ENCODE measurements around the gene NCCRP1. TPM values are rescaled to one million over a fixed set of nuclear protein-coding genes. Genes with fewer than 3 reads are reported as not detected.

The NCCRP1 gene
- total and polyA plus RNA-seq, 2 donors (not counting 1 experiment from before 2014, with no cell fraction given), result not detected

DNA sequence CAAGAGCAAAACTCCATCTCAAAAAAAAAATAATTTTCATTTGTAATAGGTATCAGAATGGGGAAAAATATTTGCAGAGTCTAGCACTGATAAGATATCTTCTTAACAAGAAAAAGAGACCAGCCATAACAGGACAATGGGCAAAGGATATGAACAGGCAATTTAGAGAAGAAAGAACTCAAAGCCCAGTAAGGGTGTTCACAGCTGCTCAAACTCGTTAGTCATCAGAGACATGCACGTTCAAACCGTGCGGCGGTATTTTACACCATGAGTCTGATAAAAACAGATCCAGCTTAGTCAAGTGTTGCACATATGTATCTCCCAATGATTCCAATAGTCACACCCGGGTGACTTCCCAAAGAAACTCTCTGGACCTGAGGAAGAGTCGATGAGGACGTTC, 13.7 kb upstream of the NCCRP1 start:
- Histone ChIP-seq H3K27ac (ENCODE audit: insufficient read depth, low read length) (no peak overlapping the region), H3K36me3 (ENCODE audit: control insufficient read depth, insufficient read depth, low read length) (peaks cover 5% of the 10 kb centered on the region), H2AFZ (ENCODE audit: low read length) (no peak overlapping the region), H3K4me1 (ENCODE audit: control insufficient read depth, extremely low read depth, insufficient read depth, low read length) (no peaks in the 10 kb centered on the region), H3K4me2 (ENCODE audit: extremely low read depth, insufficient read depth, low read length) (no peak overlapping the region), H3K79me2 (ENCODE audit: control insufficient read depth, insufficient read depth, low read length) (no peaks in the 10 kb centered on the region), H3K9me3 (ENCODE audit: control insufficient read depth, insufficient read depth, low read depth, low read length) (no peaks in the 10 kb centered on the region), H3K27me3 (ENCODE audit: control insufficient read depth, insufficient read depth, low read length) (no peaks in the 10 kb centered on the region), H3K4me3 (replicated peaks in 1 of 4; ENCODE audit: control extremely low read depth in 1 of 4, insufficient read depth in 1 of 4, low read depth in 3 of 4, low read length in 4 of 4) (no peak overlapping the region), H4K20me1 (ENCODE audit: control insufficient read depth, extremely low read depth, insufficient read depth, low read length) (no peaks in the 10 kb centered on the region), H3K9ac (ENCODE audit: insufficient read depth, low read length) (no peak overlapping the region)
- TF ChIP-seq, protein P1, sequence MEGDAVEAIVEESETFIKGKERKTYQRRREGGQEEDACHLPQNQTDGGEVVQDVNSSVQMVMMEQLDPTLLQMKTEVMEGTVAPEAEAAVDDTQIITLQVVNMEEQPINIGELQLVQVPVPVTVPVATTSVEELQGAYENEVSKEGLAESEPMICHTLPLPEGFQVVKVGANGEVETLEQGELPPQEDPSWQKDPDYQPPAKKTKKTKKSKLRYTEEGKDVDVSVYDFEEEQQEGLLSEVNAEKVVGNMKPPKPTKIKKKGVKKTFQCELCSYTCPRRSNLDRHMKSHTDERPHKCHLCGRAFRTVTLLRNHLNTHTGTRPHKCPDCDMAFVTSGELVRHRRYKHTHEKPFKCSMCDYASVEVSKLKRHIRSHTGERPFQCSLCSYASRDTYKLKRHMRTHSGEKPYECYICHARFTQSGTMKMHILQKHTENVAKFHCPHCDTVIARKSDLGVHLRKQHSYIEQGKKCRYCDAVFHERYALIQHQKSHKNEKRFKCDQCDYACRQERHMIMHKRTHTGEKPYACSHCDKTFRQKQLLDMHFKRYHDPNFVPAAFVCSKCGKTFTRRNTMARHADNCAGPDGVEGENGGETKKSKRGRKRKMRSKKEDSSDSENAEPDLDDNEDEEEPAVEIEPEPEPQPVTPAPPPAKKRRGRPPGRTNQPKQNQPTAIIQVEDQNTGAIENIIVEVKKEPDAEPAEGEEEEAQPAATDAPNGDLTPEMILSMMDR (conservative IDR thresholded peaks at IDR 0.05 in 1 of 2, IDR thresholded peaks at IDR 0.05 in 1 of 2; ENCODE audit: low read depth in 1 of 2, low read length in 2 of 2), result no peak
- TF ChIP-seq EZH2 (IDR thresholded peaks at IDR 0.05; ENCODE audit: low read length, missing control alignments), result no peak
- DNase-seq (ENCODE audit: low read depth in 2 of 2), result no peak

DNA sequence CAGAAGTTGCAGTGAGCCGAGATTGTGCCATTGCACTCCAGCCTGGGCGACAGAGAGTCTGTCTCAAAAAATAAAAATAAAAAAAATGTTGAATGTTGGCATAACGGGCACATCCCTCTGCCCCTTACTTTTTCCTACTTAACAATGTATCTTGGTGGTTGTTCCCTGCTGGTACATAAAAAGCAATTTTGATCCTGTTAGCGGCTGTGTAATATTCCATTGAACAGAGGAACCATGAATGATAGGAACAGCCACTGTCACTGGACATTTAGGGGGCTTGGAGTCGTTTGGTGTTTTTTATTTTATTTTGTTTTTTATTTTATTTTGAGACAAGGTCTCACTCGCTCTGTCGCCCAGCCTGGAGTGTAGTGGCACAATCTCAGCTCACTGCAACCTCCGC, 10.4 kb upstream of the NCCRP1 start:
- Histone ChIP-seq H4K20me1 (ENCODE audit: control insufficient read depth, extremely low read depth, insufficient read depth, low read length) (no peaks in the 10 kb centered on the region), H3K27me3 (ENCODE audit: control insufficient read depth, insufficient read depth, low read length) (no peaks in the 10 kb centered on the region), H3K4me3 (replicated peaks in 1 of 4; ENCODE audit: control extremely low read depth in 1 of 4, insufficient read depth in 1 of 4, low read depth in 3 of 4, low read length in 4 of 4) (no peak overlapping the region), H3K4me2 (ENCODE audit: extremely low read depth, insufficient read depth, low read length) (no peak overlapping the region), H3K9ac (ENCODE audit: insufficient read depth, low read length) (no peak overlapping the region), H3K4me1 (ENCODE audit: control insufficient read depth, extremely low read depth, insufficient read depth, low read length) (no peaks in the 10 kb centered on the region), H3K9me3 (ENCODE audit: control insufficient read depth, insufficient read depth, low read depth, low read length) (no peaks in the 10 kb centered on the region), H3K36me3 (ENCODE audit: control insufficient read depth, insufficient read depth, low read length) (peaks cover 2% of the 10 kb centered on the region), H2AFZ (ENCODE audit: low read length) (no peak overlapping the region), H3K27ac (ENCODE audit: insufficient read depth, low read length) (no peak overlapping the region), H3K79me2 (ENCODE audit: control insufficient read depth, insufficient read depth, low read length) (no peaks in the 10 kb centered on the region)
- TF ChIP-seq, protein P1 (conservative IDR thresholded peaks at IDR 0.05 in 1 of 2, IDR thresholded peaks at IDR 0.05 in 1 of 2; ENCODE audit: low read depth in 1 of 2, low read length in 2 of 2), result no peak
- TF ChIP-seq EZH2 (IDR thresholded peaks at IDR 0.05; ENCODE audit: low read length, missing control alignments), result no peak
- DNase-seq (ENCODE audit: low read depth in 2 of 2), result no peak

DNA sequence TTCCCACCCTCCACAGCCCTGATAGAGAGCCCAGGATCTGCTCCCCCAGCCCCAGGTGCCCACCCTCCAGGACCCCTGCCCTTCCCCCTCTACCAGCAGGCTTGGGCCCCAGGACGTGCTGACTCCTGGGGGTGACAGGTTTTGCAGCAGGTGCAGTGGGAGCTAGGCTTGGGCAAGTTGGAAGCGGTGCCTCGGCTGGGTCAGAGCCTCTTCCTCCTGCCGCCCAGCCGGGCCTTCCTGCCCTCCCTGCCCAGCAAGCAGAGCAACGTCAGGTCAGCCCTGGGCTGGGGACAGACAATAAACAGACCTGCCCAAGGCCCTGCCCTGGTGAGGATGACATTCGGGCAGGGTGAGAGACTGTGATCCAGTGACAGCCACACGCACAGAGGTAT, 9.2 kb upstream of the NCCRP1 start:
- H3K9ac ChIP-seq (ENCODE audit: insufficient read depth, low read length), result no peak overlapping the region
- H3K36me3 ChIP-seq (ENCODE audit: control insufficient read depth, insufficient read depth, low read length), result no peaks in the 10 kb centered on the region
- no peak overlapping the region for H3K4me2 ChIP-seq (ENCODE audit: extremely low read depth, insufficient read depth, low read length)
- no peak overlapping the region for H3K27ac ChIP-seq (ENCODE audit: insufficient read depth, low read length)
- no peaks in the 10 kb centered on the region for H3K9me3 ChIP-seq (ENCODE audit: control insufficient read depth, insufficient read depth, low read depth, low read length)
- H3K4me3 ChIP-seq (replicated peaks in 1 of 4; ENCODE audit: control extremely low read depth in 1 of 4, insufficient read depth in 1 of 4, low read depth in 3 of 4, low read length in 4 of 4), result no peak overlapping the region
- no peaks in the 10 kb centered on the region for H3K79me2 ChIP-seq (ENCODE audit: control insufficient read depth, insufficient read depth, low read length)
- H3K27me3 ChIP-seq (ENCODE audit: control insufficient read depth, insufficient read depth, low read length), result no peaks in the 10 kb centered on the region
- DNase-seq (ENCODE audit: low read depth in 2 of 2), result no peak
- TF ChIP-seq, protein P1 (conservative IDR thresholded peaks at IDR 0.05 in 1 of 2, IDR thresholded peaks at IDR 0.05 in 1 of 2; ENCODE audit: low read depth in 1 of 2, low read length in 2 of 2), result no peak
- TF ChIP-seq EZH2 (IDR thresholded peaks at IDR 0.05; ENCODE audit: low read length, missing control alignments), result no peak
- no peaks in the 10 kb centered on the region for H3K4me1 ChIP-seq (ENCODE audit: control insufficient read depth, extremely low read depth, insufficient read depth, low read length)
- H2AFZ ChIP-seq (ENCODE audit: low read length), result no peak overlapping the region
- H4K20me1 ChIP-seq (ENCODE audit: control insufficient read depth, extremely low read depth, insufficient read depth, low read length), result no peaks in the 10 kb centered on the region
